H9 (cell line): ENCODE results near the gene CSF1. TPM values are rescaled to one million over a fixed set of nuclear protein-coding genes. Genes with fewer than 3 reads are reported as not detected.

Experiments
- DNase-seq: peaks from one replicate; pipeline ENCODE4 v3.0.0-alpha.2; 2017
- H2AFZ ChIP-seq: one replicate; pipeline ENCODE4 v1.6.1; 2013; ENCODE audit warnings: mild to moderate bottlenecking, low read length, control low read depth, moderate library complexity
- H2AK5ac ChIP-seq: 2 replicates; pipeline ENCODE4 v1.6.1; 2013; ENCODE audit warnings: low read length, control low read depth, mixed read lengths; ENCODE audit not compliant: insufficient read length
- H2BK120ac ChIP-seq: one replicate; pipeline ENCODE4 v1.6.1; 2013; ENCODE audit warnings: low read depth, mild to moderate bottlenecking, low read length, control low read depth, inconsistent platforms; ENCODE audit not compliant: poor library complexity, severe bottlenecking
- H2BK12ac ChIP-seq: 2 replicates; pipeline ENCODE4 v1.6.1; 2013; ENCODE audit warnings: low read length, control low read depth, mixed read lengths, low read depth; ENCODE audit not compliant: insufficient read length
- H2BK15ac ChIP-seq: 2 replicates; pipeline ENCODE4 v1.6.1; 2013; ENCODE audit warnings: low read depth, low read length, control low read depth
- H2BK20ac ChIP-seq: one replicate; pipeline ENCODE4 v1.6.1; 2013; ENCODE audit warnings: low read depth, mild to moderate bottlenecking, low read length, control low read depth, inconsistent platforms; ENCODE audit not compliant: poor library complexity, severe bottlenecking
- H2BK5ac ChIP-seq: 2 replicates; pipeline ENCODE4 v1.6.1; 2013; ENCODE audit warnings: low read length, control low read depth, mixed read lengths; ENCODE audit not compliant: insufficient read length
- H3K14ac ChIP-seq: 2 replicates; pipeline ENCODE4 v1.6.1; 2013; ENCODE audit warnings: low read length, control low read depth; ENCODE audit not compliant: insufficient read depth
- H3K18ac ChIP-seq: 2 replicates; pipeline ENCODE4 v1.6.1; 2013; ENCODE audit warnings: low read depth, mild to moderate bottlenecking, mixed read lengths, low read length, control low read depth; ENCODE audit not compliant: insufficient read length
- H3K23ac ChIP-seq: 2 replicates; pipeline ENCODE4 v1.6.1; 2013; ENCODE audit warnings: low read length, control low read depth, mixed read lengths, low read depth; ENCODE audit not compliant: insufficient read length
- H3K23me2 ChIP-seq: 2 replicates; pipeline ENCODE4 v1.6.1; 2013; ENCODE audit warnings: low read depth, mild to moderate bottlenecking, mixed read lengths, low read length, control low read depth; ENCODE audit not compliant: insufficient read length, poor library complexity, severe bottlenecking
- H3K27ac ChIP-seq: 2 replicates; pipeline ENCODE4 v1.5.1; 2013; ENCODE audit warnings: low read length, control low read depth, mixed read lengths, low read depth; ENCODE audit not compliant: insufficient read length
- H3K27me3 ChIP-seq: 2 replicates; pipeline ENCODE4 v1.6.1; 2013; ENCODE audit warnings: low read length, control low read depth, inconsistent platforms; ENCODE audit not compliant: insufficient read depth
- H3K4ac ChIP-seq: 2 replicates; pipeline ENCODE4 v1.6.1; 2013; ENCODE audit warnings: low read depth, mild to moderate bottlenecking, control low read depth, inconsistent platforms, low read length, moderate library complexity
- H3K4me1 ChIP-seq: 2 replicates; pipeline ENCODE4 v1.6.1; 2013; ENCODE audit warnings: low read length, control low read depth, inconsistent platforms; ENCODE audit not compliant: insufficient read depth
- H3K4me2 ChIP-seq: 2 replicates; pipeline ENCODE4 v1.6.1; 2013; ENCODE audit warnings: low read length, control low read depth, mixed read lengths; ENCODE audit not compliant: insufficient read length, insufficient read depth
- H3K56ac ChIP-seq: 2 replicates; pipeline ENCODE4 v1.6.1; 2013; ENCODE audit warnings: low read depth, mild to moderate bottlenecking, mixed read lengths, low read length, control low read depth; ENCODE audit not compliant: insufficient read length
- H3K79me1 ChIP-seq: 2 replicates; pipeline ENCODE4 v1.6.1; 2013; ENCODE audit warnings: low read depth, mild to moderate bottlenecking, moderate library complexity, low read length, control low read depth, inconsistent platforms; ENCODE audit not compliant: insufficient read depth, poor library complexity, severe bottlenecking
- H3K79me2 ChIP-seq: 2 replicates; pipeline ENCODE4 v1.6.1; 2013; ENCODE audit warnings: low read length, control low read depth, inconsistent platforms; ENCODE audit not compliant: insufficient read depth
- H3K9ac ChIP-seq: 2 replicates; pipeline ENCODE4 v1.6.1; 2013; ENCODE audit warnings: low read length, control low read depth, mixed read lengths; ENCODE audit not compliant: insufficient read length; ENCODE audit errors: extremely low read depth
- H3K9me3 ChIP-seq: one replicate; pipeline ENCODE4 v1.6.1; 2013; ENCODE audit warnings: low read depth, low read length, inconsistent platforms; ENCODE audit not compliant: control insufficient read depth
- H3T11ph ChIP-seq: one replicate; pipeline ENCODE4 v1.6.1; 2013; ENCODE audit warnings: mild to moderate bottlenecking, low read length, control low read depth, inconsistent platforms
- H4K20me1 ChIP-seq: one replicate; pipeline ENCODE4 v1.6.1; 2013; ENCODE audit not compliant: control insufficient read depth, insufficient read length, insufficient read depth
- H4K5ac ChIP-seq: 2 replicates; pipeline ENCODE4 v1.6.1; 2013; ENCODE audit warnings: low read depth, mild to moderate bottlenecking, mixed read lengths, low read length, control low read depth; ENCODE audit not compliant: insufficient read length
- H4K8ac ChIP-seq: replicated peaks from 2 replicates; pipeline ENCODE4 v1.6.1; 2013; ENCODE audit warnings: low read length, control low read depth, mixed read lengths, low read depth; ENCODE audit not compliant: insufficient read length
- H4K91ac ChIP-seq: 2 replicates; pipeline ENCODE4 v1.6.1; 2013; ENCODE audit warnings: low read depth, mild to moderate bottlenecking, moderate library complexity, mixed read lengths, low read length, control low read depth; ENCODE audit not compliant: insufficient read length
- H3K27ac Mint-ChIP-seq, 3 experiments: 2 replicates in 2 of 3; 3 replicates in 1 of 3; pipeline ENCODE4 v1.8.0; 2020 to 2021; ENCODE audit warnings: mixed read lengths in 3 of 3, mild to moderate bottlenecking in 1 of 3, moderate library complexity in 1 of 3
- H3K27me3 Mint-ChIP-seq: 2 replicates; pipeline ENCODE4 v1.8.0; 2021; ENCODE audit warnings: low read depth, mild to moderate bottlenecking, moderate library complexity, mixed read lengths
- H3K36me3 Mint-ChIP-seq, 3 experiments: 2 replicates in 2 of 3; 3 replicates in 1 of 3; pipeline ENCODE4 v1.8.0; 2020 to 2021; ENCODE audit warnings: low read depth in 3 of 3, mixed read lengths in 3 of 3; ENCODE audit not compliant: insufficient read depth in 1 of 3
- H3K4me1 Mint-ChIP-seq, 2 experiments: 2 replicates each; pipeline ENCODE4 v1.8.0; 2020; ENCODE audit warnings: mixed read lengths in 2 of 2
- H3K4me3 Mint-ChIP-seq, 2 experiments: 2 replicates in 1 of 2; 3 replicates in 1 of 2; pipeline ENCODE4 v1.8.0; 2020 to 2021; ENCODE audit warnings: mild to moderate bottlenecking in 2 of 2, mixed read lengths in 2 of 2, moderate library complexity in 1 of 2
- H3K9me3 Mint-ChIP-seq, 2 experiments: 2 replicates in 1 of 2; 3 replicates in 1 of 2; pipeline ENCODE4 v1.8.0; 2020; ENCODE audit warnings: mild to moderate bottlenecking in 2 of 2, mixed read lengths in 2 of 2, moderate library complexity in 1 of 2
- WGBS: extraction: QIAGEN DNeasy Blood & Tissue Kit; methylation state at CpG from one replicate; pipeline ENCODE4 v1.1.7; 2013; ENCODE audit warnings: missing lambda C conversion rate, low lambda C conversion rate, mixed read lengths; ENCODE audit not compliant: insufficient read length; ENCODE audit errors: extremely low coverage; 5-methylcytosine and 5-hydroxymethylcytosine counted together
- total RNA-seq: library from RNA; stranded (reverse); gene quantifications from 2 replicates; pipeline ENCODE4 v1.2.1, GENCODE V29; 2021
- TF ChIP-seq, protein P1 (sequence below): fragments of 200-600 bp; sonication (generic); conservative IDR thresholded peaks from 3 replicates; pipeline ENCODE4 v1.8.0; 2021; ENCODE audit warnings: antibody characterized with exemption, mild to moderate bottlenecking

Gene CSF1
- total RNA-seq, 1 experiment from 2014 or later: 2.3 TPM

DNA sequence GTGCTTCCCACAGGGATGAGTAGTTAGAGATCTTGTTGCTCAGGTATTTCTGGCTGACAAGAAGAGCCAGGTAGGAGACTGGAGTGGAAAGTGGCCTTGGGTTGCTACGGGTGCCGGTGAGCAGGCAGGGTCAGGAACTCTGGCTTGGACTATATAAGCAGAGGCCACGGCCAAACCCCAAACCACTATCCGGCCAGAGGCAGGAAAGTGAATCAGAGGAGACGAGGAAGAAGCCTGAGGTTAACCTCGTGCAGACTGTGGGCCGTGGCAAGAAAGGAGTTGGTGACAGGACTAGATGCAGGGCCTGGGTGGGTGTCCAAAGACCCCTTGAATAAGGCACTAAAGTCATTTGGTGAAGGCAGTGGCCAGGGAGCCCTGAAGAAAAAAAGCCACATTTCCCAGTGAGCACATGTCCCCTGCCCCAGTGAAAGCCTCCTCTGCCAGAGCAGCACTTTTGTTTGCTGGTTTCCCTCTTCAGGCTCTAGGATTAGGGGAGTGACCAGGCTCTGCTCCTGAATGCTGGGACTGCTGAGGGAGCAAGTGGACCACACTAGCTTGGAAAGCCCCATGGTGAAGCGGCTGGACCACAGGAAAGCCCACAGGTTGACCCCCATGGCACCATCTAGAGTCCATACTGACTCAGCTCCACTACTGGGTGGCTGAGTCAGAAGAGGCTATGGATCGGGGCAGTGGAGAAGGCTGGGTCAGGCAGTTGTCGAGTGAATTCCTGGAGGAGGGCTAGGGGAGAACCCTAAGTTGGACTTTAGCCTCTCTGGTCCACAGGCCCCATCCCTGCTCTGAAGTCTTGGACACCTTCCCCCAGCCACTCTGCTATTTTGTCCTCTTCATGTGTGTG lies 23.4 kb downstream of the CSF1 start:
- H3K14ac ChIP-seq: peak overlapping the region; percentile 17; the same call in 1 of the 2 replicates
- no peak overlapping the region for H3T11ph ChIP-seq
- no peak overlapping the region for H2BK20ac ChIP-seq
- H3K9ac ChIP-seq: no peak overlapping the region
- no peak overlapping the region for H2AK5ac ChIP-seq
- TF ChIP-seq, protein P1, sequence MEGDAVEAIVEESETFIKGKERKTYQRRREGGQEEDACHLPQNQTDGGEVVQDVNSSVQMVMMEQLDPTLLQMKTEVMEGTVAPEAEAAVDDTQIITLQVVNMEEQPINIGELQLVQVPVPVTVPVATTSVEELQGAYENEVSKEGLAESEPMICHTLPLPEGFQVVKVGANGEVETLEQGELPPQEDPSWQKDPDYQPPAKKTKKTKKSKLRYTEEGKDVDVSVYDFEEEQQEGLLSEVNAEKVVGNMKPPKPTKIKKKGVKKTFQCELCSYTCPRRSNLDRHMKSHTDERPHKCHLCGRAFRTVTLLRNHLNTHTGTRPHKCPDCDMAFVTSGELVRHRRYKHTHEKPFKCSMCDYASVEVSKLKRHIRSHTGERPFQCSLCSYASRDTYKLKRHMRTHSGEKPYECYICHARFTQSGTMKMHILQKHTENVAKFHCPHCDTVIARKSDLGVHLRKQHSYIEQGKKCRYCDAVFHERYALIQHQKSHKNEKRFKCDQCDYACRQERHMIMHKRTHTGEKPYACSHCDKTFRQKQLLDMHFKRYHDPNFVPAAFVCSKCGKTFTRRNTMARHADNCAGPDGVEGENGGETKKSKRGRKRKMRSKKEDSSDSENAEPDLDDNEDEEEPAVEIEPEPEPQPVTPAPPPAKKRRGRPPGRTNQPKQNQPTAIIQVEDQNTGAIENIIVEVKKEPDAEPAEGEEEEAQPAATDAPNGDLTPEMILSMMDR: no peak
- Mint-ChIP-seq H3K27me3 (peaks cover 8% of the 10 kb centered on the region), H3K27ac (0 out of 7 replicates have a peak overlapping the region, but pooled peaks of 1 of the 3 experiments have one; percentile 68), H3K36me3 (peaks cover 1 to 26% (median 5%) of the 10 kb centered on the region in 3 experiments; a peak in 5 of 7 replicates), H3K9me3 (peaks cover 23 to 25% of the 10 kb centered on the region in 2 experiments), H3K4me3 (no peak overlapping the region), H3K4me1 (peaks cover 22 to 31% of the 10 kb centered on the region in 2 experiments)
- H3K4me2 ChIP-seq: no peak overlapping the region
- H3K56ac ChIP-seq: no peak overlapping the region
- H4K5ac ChIP-seq: no peak overlapping the region
- H4K20me1 ChIP-seq: no peaks in the 10 kb centered on the region
- DNase-seq: no peak
- no peaks in the 10 kb centered on the region for H3K23me2 ChIP-seq
- H3K27ac ChIP-seq: no peak overlapping the region
- H3K4me1 ChIP-seq: no peaks in the 10 kb centered on the region; the same call in 1 of the 2 replicates
- H3K9me3 ChIP-seq: no peaks in the 10 kb centered on the region
- no CpG with 5 or more reads among the region's 10 CpGs for WGBS
- no peak overlapping the region for H2BK120ac ChIP-seq
- H2BK5ac ChIP-seq: no peak overlapping the region
- no peaks in the 10 kb centered on the region for H3K79me1 ChIP-seq
- no peaks in the 10 kb centered on the region for H3K79me2 ChIP-seq
- H3K23ac ChIP-seq: no peak overlapping the region
- no peak overlapping the region for H2BK12ac ChIP-seq
- no peak overlapping the region for H3K4ac ChIP-seq
- no peak overlapping the region for H4K8ac ChIP-seq
- H2AFZ ChIP-seq: no peak overlapping the region
- H4K91ac ChIP-seq: no peak overlapping the region
- no peaks in the 10 kb centered on the region for H3K27me3 ChIP-seq
- H3K18ac ChIP-seq: no peak overlapping the region
- no peak overlapping the region for H2BK15ac ChIP-seq
